GM10847 (cell line): ENCODE measurements around the gene EMID1.

Experiments used
- POLR2A ChIP-seq: IDR thresholded peaks from 2 replicates; pipeline ENCODE4 v1.6.1; 2011; ENCODE audit not compliant: insufficient read length; ENCODE audit errors: extremely low read depth

Gene EMID1

DNA sequence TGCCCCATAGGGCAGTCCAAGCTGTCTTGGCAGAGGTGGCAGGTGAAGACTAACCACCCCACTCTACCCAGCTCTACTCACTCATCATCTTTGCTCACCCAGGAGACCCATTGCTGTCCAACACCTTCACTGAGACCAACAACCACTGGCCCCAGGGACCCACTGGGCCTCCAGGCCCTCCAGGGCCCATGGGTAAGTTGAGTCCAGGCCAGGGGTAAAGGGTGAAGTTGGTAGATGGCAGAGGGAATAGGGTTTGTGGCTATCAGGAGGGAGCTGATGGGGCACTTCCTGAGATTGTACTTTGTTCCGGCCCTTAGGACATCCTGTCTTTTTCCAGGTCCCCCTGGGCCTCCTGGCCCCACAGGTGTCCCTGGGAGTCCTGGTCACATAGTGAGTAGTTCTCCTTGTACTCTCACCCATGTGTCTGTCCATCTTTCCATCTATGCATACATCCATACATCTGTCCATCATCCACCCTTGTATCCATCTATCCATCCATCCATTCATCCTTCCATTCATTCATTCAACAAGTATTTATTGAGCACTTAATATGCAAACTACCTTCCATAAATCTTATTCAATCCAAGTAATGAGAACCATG lies 27.7 kb downstream of the EMID1 start:
- no peak for TF ChIP-seq POLR2A

GRCh38 chr22:29243874-29244446 lies 38.3 kb downstream of the EMID1 start:
- no peak for TF ChIP-seq POLR2A

GRCh38 chr22:29244785-29245625 lies 39.3 kb downstream of the EMID1 start:
- no peak for TF ChIP-seq POLR2A

- TF ChIP-seq POLR2A, result no peak
Observed at GRCh38 chr22:29245626-29246385, 40.1 kb downstream of the EMID1 start.

DNA sequence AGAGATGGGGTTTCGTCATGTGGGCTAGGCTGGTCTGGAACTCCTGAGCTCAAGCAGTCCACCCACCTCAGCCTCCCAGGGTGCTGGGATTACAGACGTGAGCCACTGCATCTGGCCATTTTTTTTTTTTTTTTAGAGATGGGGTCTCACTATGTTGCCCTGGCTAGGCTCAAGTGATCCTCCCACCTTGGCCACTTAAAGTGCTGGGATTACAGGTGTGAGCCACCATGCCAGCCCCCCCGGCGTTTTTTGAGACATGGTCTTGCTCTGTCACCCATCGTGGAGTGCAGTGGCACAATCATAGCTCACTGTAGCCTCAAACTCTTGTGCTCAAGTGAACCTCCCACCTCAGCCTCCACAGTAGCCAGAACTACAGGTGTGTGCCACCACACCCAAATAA lies 45.6 kb downstream of the EMID1 start:
- no peak for TF ChIP-seq POLR2A

- no peak for TF ChIP-seq POLR2A
Observed at GRCh38 chr22:29251981-29252911, 46.5 kb downstream of the EMID1 start.

DNA sequence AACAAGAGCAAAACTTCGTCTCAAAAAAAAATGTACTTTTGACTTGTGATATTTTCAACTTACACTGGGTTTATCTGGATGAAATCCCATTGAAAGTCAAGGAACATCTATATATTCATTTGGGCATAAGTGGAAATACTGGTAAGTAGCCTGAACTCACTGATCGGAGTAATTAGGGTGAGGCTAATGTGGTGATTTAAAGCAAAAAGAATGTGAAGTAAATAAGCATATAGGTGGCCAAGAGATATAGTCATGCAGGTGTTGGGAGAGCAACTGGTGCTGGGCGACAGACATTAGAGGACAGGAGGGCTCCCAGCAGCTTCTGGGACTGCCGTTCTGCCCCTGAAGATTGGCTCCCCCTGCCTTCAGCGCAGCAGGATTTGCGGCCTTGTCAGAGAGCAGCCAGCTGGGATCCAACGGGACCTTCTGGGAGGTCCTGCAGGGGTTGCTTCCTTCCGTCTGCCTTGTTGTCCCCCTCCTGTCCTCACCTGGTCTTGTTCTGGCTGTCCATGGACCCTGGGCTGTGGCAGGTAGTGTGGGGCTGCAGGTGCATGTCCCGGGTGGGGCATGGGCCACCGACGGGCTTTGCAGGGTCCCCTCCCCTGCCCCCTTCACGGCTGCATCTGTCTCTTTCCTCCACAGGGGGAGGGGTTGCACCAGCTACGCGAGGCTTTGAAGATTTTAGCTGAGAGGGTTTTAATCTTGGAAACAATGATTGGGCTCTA lies 48.0 kb downstream of the EMID1 start:
- TF ChIP-seq POLR2A, result no peak

- no peak for TF ChIP-seq POLR2A
Observed at GRCh38 chr22:29254286-29254660, 48.6 kb downstream of the EMID1 start.

GRCh38 chr22:29255064-29255621 lies 49.4 kb downstream of the EMID1 start:
- no peak for TF ChIP-seq POLR2A

DNA sequence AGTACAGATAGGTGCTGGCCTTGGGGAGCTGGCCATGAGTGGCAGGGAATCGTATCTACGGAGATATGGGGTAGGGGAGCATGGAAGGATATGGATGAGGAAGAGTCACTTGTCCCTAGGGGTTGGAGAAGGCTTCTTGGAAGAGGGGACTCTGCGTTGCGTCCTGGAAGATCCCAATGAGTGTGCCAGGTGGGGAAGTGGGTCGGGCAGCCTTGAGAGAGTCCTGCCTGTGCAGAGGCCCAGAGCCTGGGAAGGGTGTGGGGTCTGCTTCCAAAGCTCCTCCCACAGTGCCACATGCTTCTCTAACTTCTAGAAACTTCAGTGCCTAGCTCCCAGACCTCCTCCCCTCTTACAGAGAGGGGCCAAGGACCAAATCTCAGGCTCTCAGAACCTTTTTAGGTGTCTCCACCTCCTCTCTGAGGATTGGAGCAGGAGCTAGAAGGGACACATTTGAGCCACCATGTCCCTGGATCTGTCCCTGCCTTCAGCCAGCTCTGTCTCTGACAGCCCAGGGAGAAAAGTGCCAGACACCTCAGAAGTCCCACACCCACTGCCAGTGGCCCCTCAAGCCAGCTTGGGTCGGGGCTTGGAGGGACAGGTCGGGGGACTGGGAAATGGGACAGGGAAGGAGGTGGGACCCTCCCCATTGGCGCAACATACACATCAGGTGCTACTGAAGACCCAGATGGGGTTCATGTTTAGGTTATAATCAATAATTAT lies 51.1 kb downstream of the EMID1 start:
- no peak for TF ChIP-seq POLR2A

GRCh38 chr22:29257751-29258181 lies 52.1 kb downstream of the EMID1 start:
- TF ChIP-seq POLR2A, result no peak

GRCh38 chr22:29258407-29259252 lies 52.9 kb downstream of the EMID1 start:
- TF ChIP-seq POLR2A, result no peak

DNA sequence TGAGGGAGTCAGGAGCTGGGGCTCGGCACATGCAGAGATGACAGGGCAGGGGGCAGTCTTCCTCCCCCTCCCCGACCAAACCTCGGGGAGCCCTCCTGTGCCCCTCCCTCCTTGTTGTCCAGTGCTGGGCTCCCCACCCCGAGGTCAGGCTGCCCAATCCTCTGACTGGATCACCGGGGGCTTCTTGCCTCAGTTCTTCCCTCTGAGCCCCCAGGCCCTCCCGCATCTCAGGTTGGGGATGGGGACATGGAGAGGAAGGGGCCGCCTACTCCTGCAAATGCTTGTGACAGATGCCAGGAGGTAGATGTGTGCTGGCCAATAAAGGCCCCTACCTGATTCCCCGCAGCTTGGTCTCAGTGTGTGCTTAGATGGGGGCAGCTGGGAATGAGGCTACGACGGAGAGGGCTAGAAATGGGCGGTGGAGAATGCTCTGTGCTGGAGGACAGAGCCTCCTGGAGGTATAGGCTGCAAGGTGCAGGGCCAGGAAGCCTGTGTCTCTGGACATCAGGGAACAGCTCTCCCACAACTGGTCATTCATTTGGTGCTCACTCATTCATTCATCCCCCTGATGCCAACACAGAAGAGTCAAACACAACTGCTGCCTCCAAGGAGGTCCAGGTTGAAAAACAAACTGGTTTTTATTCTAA lies 53.7 kb downstream of the EMID1 start:
- no peak for TF ChIP-seq POLR2A
